ENCODE data around the gene PPP1CC.

DNA sequence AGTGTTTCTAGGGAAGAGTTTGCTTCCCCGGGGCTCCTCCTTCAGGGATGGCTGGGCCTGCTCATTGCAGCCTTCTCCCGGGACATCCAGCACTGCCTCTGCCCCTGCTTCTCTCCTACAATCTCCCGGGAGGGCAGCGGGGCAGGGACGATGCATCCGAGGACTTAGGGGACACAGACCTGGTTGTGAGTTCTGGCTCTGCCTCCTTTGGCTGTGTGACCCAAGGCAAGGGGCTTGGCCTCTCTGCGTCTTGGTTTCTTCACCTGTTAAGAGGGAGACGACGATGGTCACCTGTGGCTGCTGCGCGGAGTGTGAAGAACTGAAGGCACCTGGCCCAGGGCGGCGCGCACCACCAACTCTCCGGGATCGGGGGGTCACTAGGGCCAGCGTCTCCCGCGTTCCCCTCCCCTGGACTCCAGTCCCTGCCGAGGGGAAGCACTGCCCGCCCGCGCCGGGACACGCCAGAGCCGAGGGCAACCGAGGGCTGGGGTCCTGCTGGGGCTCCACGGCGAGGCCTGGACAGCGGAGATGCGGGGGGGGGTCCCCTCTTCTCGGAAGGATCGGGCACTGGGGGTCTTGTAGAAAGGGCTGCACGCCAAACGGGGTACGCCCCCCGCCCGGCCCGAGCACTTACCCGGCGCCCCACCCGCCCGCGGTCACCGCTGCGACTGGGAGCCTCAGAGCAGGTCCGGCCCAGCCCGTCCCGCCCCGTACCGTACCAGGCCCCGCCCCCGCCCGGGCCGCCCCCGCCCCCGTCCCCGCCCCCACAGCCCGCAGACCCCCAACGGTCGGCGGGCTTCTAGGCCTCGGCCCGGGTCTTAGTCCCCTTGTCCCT is 54.0 kb downstream of the PPP1CC start, which contains the start of gene HVCN1:
- TF ChIP-seq POLR2A (IDR thresholded peaks at IDR 0.05; ENCODE audit: low read length) (no peak), GATA1 (IDR thresholded peaks at IDR 0.05; ENCODE audit: low read depth, low read length) (no peak)
